Liver (tissue), 3 donors: Measurements from ENCODE around the gene GPM6B.

Experiments
- YY1 ChIP-seq: IDR thresholded peaks from 2 replicates; pipeline ENCODE4 v1.6.1; 2016; ENCODE audit warnings: antibody characterized with exemption, mild to moderate bottlenecking
- TF ChIP-seq, protein P1 (sequence below): fragments of 150-350 bp; IDR thresholded peaks from 2 replicates; pipeline ENCODE4 v1.5.1; 2017; ENCODE audit warnings: improper control_type of control experiment, low read depth, low read length; ENCODE audit not compliant: missing input control
- TF ChIP-seq, protein P2 (sequence below): IDR thresholded peaks from 2 replicates; pipeline ENCODE4 v1.6.1; 2016; ENCODE audit warnings: antibody characterized with exemption
- donor health status: healthy.
- donor health status: healthy.

DNA sequence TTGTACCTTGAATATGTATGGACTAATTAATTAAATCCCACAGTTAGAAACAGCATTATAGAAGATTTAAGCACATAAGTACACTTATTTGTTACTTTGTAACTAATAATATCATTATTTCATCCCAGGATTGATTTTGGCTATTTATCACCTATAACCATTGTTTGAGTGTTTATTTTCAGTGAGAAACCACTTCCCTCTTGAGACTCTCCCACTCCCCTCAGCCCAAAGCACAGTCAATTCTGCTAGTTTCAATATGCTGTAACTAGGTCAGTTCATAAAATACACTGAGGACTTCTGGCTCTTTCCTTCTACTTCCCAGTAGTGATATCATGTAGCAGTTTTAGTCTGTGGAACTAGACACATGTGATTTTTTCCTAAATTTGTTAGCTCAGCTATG, 66.1 kb downstream of the GPM6B start:
- TF ChIP-seq, protein P1, sequence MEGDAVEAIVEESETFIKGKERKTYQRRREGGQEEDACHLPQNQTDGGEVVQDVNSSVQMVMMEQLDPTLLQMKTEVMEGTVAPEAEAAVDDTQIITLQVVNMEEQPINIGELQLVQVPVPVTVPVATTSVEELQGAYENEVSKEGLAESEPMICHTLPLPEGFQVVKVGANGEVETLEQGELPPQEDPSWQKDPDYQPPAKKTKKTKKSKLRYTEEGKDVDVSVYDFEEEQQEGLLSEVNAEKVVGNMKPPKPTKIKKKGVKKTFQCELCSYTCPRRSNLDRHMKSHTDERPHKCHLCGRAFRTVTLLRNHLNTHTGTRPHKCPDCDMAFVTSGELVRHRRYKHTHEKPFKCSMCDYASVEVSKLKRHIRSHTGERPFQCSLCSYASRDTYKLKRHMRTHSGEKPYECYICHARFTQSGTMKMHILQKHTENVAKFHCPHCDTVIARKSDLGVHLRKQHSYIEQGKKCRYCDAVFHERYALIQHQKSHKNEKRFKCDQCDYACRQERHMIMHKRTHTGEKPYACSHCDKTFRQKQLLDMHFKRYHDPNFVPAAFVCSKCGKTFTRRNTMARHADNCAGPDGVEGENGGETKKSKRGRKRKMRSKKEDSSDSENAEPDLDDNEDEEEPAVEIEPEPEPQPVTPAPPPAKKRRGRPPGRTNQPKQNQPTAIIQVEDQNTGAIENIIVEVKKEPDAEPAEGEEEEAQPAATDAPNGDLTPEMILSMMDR, result no peak
- no peak for TF ChIP-seq YY1
- TF ChIP-seq, protein P2, sequence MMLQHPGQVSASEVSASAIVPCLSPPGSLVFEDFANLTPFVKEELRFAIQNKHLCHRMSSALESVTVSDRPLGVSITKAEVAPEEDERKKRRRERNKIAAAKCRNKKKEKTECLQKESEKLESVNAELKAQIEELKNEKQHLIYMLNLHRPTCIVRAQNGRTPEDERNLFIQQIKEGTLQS, result no peak
